ENCODE measurements around the gene EVPL.

EVPL gene

GRCh38 chr17:75959051-75959838 lies 67.9 kb downstream of the EVPL start:
- no peak for DNase-seq (ENCODE audit: low read depth)

All from activated T-cell treated with anti-CD3 and anti-CD28 coated beads for 24 hours (primary cell).